Measurements from ENCODE around the gene SECISBP2.

DNA sequence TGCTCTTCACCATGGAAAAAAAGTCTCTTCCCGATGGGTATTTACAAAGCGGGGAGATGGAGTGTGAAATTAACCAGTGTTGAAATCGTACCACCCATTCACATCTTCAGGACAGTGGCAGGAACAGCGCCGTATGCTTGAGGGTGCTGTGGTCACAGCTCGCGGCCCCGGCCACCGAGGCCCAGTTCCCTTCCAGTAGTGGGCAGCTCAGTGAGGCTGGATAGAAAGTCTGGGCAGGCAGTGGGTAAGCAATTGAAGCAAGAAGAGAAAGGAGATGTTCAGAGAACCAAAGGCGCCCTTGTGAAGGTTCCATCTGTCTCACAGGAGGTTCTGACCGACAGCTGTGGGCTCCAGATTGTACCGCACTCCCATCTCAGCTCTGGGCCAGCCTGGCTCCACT lies 59.1 kb downstream of the SECISBP2 start:
- no peak for TF ChIP-seq EZH2phosphoT487 (IDR thresholded peaks at IDR 0.05; ENCODE audit: low read depth, severe bottlenecking, unreplicated experiment)
- TF ChIP-seq, protein P1, sequence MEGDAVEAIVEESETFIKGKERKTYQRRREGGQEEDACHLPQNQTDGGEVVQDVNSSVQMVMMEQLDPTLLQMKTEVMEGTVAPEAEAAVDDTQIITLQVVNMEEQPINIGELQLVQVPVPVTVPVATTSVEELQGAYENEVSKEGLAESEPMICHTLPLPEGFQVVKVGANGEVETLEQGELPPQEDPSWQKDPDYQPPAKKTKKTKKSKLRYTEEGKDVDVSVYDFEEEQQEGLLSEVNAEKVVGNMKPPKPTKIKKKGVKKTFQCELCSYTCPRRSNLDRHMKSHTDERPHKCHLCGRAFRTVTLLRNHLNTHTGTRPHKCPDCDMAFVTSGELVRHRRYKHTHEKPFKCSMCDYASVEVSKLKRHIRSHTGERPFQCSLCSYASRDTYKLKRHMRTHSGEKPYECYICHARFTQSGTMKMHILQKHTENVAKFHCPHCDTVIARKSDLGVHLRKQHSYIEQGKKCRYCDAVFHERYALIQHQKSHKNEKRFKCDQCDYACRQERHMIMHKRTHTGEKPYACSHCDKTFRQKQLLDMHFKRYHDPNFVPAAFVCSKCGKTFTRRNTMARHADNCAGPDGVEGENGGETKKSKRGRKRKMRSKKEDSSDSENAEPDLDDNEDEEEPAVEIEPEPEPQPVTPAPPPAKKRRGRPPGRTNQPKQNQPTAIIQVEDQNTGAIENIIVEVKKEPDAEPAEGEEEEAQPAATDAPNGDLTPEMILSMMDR (IDR thresholded peaks at IDR 0.05; ENCODE audit: poor library complexity): no peak
